C1 segment of cervical spinal cord (tissue), 14 donors: ENCODE measurements around the gene CNPY4.
"Not testable (repeated sequence)": the region's sequence is repeated elsewhere in the genome, so short reads cannot be mapped to it uniquely, and the experiment has no call there.

Experiments used
- DNase-seq, 14 donors: peaks; one replicate each; lab custom pipeline; 2025; lab: John Stamatoyannopoulos, UW

CNPY4 gene

GRCh38 chr7:100118388-100119071 lies 904 bp upstream of the CNPY4 start:
- DNase-seq = no peak

DNA sequence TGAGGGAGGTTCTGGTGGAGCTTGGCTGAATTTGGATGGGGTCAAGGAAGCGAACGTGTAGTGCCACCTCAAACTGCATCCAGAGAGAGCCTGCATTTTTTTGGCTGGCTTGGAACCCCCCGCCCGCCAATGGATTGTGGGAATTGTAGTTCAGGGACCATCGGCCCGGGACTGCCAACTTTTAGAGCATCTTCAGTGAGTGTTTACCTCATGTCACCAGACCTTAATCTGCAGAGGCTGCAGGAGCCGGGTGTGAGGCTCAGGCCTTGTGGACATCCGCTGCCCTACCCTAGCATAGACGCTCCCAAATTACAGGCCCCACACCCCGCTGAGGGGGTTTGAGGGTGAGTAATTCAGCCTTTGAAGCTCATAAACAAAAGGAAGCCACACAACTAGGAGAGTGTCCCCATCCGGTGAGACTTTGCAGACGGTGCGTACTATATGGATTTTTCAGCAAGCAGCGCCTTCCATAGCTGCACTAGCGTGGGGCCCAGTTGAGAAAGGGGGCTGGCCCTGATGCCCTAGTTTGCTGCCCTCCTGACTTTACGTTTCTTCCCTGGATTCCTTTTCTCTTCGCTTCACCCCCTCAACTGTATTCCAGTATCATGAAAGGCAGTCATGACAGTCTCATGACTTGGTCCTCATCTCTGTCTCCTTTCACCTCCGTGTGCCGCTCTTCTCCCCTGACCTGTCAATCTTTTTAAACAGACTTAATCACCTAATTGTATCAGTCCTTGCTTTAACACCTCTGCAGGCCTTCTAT lies 717 bp downstream of the CNPY4 start:
- peak in 13 of 14 donors; percentile 33 to 88 (median 83) for DNase-seq

GRCh38 chr7:100120733-100121036 lies 1.3 kb downstream of the CNPY4 start:
- DNase-seq = no peak

DNA sequence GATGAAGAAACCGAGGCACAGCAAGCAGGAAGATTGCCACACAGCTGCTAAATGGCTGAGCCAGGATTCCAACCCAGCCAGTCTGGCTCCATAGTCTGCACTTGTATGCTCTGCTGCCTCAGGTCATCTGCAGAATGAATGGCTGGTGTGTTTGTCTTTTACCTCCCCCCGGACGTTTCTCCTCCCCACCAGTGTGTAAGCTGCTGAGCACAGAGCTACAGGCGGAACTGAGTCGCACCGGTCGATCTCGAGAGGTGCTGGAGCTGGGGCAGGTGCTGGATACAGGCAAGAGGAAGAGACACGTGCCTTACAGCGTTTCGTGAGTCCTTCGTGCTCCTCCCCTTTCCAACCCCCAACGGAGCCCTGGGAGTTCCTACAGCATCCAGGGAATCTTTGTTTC lies 2.6 kb downstream of the CNPY4 start:
- DNase-seq = no peak

DNA sequence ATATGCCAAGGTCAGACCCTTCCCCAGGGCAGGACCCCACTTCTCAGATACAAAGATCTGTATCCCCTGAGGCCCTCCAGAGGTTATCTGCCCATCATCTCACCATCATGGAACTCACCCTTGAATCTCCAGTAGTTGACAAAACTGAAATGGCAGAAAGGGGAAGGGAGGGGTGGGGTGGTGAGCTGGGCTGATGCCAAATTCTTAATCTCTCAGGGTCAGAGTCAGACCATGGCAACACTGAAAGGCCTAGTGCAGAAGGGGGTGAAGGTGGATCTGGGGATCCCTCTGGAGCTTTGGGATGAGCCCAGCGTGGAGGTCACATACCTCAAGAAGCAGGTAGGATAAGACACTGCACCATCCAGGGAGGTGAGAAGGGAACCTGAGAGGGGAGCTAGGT lies 3.1 kb downstream of the CNPY4 start:
- DNase-seq = no peak

DNA sequence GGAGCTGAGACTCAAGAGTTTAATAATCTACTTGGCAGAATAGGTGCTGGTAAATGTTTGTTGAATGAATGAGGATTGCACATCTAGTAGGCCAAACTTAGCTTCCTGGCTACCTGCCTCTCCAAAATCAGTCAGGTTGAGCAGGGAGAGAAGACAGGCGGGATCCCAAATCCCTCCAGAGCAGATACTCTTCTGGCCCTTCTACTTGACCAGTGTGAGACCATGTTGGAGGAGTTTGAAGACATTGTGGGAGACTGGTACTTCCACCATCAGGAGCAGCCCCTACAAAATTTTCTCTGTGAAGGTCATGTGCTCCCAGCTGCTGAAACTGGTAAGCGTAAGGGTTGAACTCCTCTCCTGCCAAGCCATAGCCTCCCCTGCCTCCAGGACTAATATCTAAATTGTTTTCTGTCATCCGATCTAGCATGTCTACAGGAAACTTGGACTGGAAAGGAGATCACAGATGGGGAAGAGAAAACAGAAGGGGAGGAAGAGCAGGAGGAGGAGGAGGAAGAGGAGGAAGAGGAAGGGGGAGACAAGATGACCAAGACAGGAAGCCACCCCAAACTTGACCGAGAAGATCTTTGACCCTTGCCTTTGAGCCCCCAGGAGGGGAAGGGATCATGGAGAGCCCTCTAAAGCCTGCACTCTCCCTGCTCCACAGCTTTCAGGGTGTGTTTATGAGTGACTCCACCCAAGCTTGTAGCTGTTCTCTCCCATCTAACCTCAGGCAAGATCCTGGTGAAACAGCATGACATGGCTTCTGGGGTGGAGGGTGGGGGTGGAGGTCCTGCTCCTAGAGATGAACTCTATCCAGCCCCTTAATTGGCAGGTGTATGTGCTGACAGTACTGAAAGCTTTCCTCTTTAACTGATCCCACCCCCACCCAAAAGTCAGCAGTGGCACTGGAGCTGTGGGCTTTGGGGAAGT lies 5.1 kb downstream of the CNPY4 start:
- no peak for DNase-seq

DNA sequence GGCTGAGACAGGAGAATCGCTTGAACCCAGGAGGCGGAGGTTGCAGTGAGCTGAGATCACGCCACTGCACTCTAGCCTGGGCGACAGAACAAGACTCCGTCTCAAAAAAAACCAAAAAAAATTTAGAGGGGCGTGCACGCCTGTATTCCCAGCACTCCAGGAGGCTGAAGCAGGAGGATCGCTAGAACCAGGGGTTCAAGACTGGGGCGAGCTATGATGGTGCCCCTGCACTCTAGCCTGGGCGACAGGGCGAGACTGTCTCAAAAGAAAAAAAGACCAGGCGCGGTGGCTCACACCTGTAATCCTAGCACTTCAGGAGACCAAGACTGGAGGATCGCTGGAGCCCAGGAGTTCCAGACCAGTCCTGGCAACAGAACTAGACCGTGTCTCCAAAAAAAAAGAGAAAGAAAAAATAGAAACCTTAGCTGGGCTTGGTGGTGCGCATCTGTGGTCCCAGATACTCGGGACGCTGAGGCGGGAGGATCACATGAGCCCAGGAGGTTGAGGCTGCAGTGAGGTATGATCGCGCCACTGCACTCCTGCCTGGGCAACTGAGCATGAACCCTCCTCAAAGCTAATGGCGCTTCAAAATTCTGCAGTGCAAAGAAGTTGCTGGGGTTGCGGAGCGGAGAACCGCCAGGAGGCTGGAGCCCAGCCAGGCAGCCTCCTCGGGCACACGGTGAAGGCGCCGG lies 7.0 kb downstream of the CNPY4 start:
- DNase-seq = peak in 1 of 14 donors; percentile 80

GRCh38 chr7:100126931-100127865 lies 7.8 kb downstream of the CNPY4 start, which contains the start of gene MBLAC1:
Gene MBLAC1 (plus strand): TSS chr7:100126967. CDS start chr7:100127396, 429 bp downstream.
- peak; percentile 56 to 92 (median 82) for DNase-seq

GRCh38 chr7:100127866-100128636 lies 8.6 kb downstream of the CNPY4 start:
- peak in 2 of 14 donors; percentile 14 to 45 for DNase-seq

- DNase-seq = no peak
Measured at GRCh38 chr7:100128637-100128963, 9.2 kb downstream of the CNPY4 start.

- DNase-seq = not testable (repeated sequence)
Measured at GRCh38 chr7:100130220-100130607, 10.8 kb downstream of the CNPY4 start.

- peak in 12 of 14 donors; percentile 10 to 78 (median 44) for DNase-seq
Measured at GRCh38 chr7:100130608-100131453, 11.4 kb downstream of the CNPY4 start.

DNA sequence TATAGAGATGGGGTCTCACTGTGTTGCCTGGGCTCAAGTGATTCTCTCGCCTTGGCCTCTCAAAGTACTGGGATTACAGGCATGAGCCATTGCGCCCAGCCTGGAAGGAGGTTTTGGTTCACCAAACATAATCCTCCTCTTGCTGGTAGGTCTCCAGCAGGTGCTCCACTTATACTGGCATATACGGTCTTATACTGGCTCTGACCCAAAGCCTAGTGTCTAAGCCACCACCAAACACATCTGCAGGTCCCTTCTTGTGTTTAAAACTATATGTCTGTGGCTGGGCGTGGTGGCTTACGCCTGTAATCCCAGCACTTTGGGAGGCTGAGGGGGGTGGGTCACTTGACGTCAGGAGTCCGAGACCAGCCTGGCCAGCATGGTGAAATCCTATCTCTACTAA lies 12.7 kb downstream of the CNPY4 start:
- DNase-seq = no peak

- DNase-seq = peak in 7 of 14 donors; percentile 5 to 25 (median 16)
Measured at GRCh38 chr7:100132697-100133151, 13.3 kb downstream of the CNPY4 start.

DNA sequence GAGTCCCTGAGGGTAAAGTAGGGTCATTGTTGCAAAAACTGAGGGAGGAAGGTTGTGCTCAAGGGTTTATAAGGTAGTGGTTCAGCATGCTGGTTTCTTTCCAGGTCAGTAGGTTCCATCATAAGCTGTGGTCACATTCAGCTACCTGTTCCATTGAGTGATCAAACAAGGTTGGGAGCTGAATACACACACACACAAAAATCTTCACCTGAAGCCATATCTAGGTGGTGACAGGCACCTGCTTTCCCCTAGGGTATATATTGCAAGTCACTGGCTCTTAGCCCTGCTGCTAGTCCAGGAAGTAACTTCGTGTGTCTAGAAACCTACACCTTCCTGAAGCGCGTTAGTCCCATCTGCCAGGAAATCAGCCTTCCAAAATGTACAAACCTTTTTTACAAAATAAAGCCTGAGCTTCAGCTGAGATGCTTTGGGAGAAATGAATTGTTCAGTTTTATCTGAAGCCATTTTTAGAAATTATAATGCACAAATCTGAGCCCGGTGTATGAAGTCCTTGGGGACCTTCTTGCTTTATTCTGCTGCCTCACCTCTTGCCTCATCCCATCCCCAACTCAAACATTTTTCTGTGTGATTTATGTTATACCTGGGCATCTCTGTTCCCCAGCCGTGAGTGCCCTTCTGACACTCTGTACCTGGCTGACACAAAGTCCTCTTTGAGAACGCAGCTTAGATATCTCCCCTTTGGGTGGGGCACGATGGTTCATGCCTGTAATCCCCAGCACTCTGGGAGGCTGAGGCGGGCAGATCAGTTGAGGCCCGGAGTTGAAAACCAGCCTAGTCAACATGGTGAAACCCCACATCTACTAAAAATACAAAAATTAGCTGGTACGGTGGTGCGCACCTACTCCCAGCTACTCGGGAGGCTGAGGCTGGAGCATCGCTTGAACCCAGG lies 18.7 kb downstream of the CNPY4 start:
- DNase-seq = no peak

DNA sequence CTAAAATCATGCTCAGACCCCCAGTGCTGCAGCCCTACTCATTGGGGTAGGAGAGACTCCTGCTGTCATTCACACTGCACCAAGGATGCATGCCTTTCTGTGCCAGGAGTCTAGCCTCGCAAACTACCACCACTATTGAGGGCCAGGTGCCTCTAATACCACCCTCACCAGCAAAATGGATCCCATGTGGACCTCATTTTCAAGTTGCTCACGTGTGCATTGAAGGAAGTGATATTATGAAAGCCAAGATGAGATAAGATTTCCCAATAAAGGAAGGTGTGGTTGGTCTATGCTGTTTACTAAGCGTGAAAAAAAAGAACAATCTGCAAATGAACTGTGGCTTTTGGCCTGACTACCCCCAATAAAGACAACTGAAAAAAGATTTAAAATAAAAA lies 22.1 kb downstream of the CNPY4 start:
- DNase-seq = no peak

DNA sequence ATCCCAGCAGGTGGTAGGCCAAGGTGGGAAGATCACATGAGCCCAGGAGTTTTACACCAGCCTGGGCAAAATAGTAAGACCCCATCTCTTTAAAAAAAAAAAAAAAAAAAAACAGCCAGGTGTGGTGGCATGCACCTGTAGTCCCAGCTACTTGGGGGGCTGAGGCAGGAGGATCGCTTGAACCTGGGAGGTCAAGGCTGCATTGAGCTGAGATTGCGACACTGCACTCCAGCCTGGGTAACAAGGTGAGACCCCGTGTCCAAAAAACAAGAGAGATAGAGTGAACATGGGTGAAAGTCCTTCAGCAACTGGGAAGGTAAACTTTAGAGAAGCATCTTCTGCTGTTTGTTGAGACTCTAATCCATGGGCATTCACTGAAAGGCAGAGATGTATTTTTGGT lies 23.0 kb downstream of the CNPY4 start:
- no peak for DNase-seq

- not testable (repeated sequence) for DNase-seq
Measured at GRCh38 chr7:100146350-100146749, 26.9 kb downstream of the CNPY4 start.
